Activated naive CD8-positive, alpha-beta T cell treated with anti-CD3 and anti-CD28 coated beads, Interleukin-2, amount 10 ng/mL, durations not matched to agents 7 days and 5 days (primary cell): ENCODE measurements around the gene GLS2. TPM values are rescaled to one million over a fixed set of nuclear protein-coding genes. Genes with fewer than 3 reads are reported as not detected.

ENCODE experiments used
- total RNA-seq, 2 experiments: library from RNA; stranded (reverse); gene quantifications; one replicate each; pipeline ENCODE4 v1.2.3, GENCODE V29; 2021

Gene GLS2
- total RNA-seq, 2 experiments from 2014 or later: 4.4 to 5.2 TPM

Other genes starting within 250 kb of the GLS2 start
- gene ANKRD52, start 229.8 kb downstream of the GLS2 start, total RNA-seq: 10 to 100 TPM; 45.3 to 49.4 TPM
- 10 to 100 TPM; 23.3 to 26.0 TPM for gene COQ10A, start 221.2 kb downstream of the GLS2 start, total RNA-seq
- 100 to 1,000 TPM; 165 to 176 TPM for gene CS, start 187.8 kb downstream of the GLS2 start, total RNA-seq
- gene CNPY2, start 172.2 kb downstream of the GLS2 start, total RNA-seq: 10 to 100 TPM; 85.6 to 89.0 TPM
- gene PAN2, start 154.2 kb downstream of the GLS2 start, total RNA-seq: 100 to 1,000 TPM; 106 to 115 TPM
- gene IL23A, start 149.3 kb downstream of the GLS2 start, total RNA-seq: 10 to 100 TPM; 10.2 to 10.9 TPM
- 100 to 1,000 TPM; 263 to 275 TPM for gene STAT2, start 128.1 kb downstream of the GLS2 start, total RNA-seq
- not detected for gene APOF, start 125.3 kb downstream of the GLS2 start, total RNA-seq
- 10 to 100 TPM; 40.1 to 47.1 TPM for gene TIMELESS, start 38.7 kb downstream of the GLS2 start, total RNA-seq
- not detected for gene MIP, start 33.5 kb downstream of the GLS2 start, total RNA-seq
- gene SPRYD4, start 19.6 kb downstream of the GLS2 start, total RNA-seq: 1 to 10 TPM; 3.9 to 4.1 TPM
- gene RBMS2, start 33.7 kb upstream of the GLS2 start, total RNA-seq: 10 to 100 TPM; 10.3 to 14.5 TPM
- 100 to 1,000 TPM; 139 to 145 TPM for gene BAZ2A, start 142.2 kb upstream of the GLS2 start, total RNA-seq
- 100 to 1,000 TPM; 468 to 471 TPM for gene ATP5F1B, start 157.8 kb upstream of the GLS2 start, total RNA-seq
- gene PTGES3, start 200.1 kb upstream of the GLS2 start, total RNA-seq: 100 to 1,000 TPM; 210 to 217 TPM
- 100 to 1,000 TPM; 878 to 882 TPM for gene NACA, start 237.1 kb upstream of the GLS2 start, total RNA-seq